AML-193 (cell line): ENCODE data around the gene TBL1XR1.

Experiments used
- DNase-seq, 2 experiments: peaks; one replicate each; lab custom pipeline; 2025; lab: John Stamatoyannopoulos, UW

The TBL1XR1 gene

GRCh38 chr3:177109688-177110330, 87.5 kb downstream of the TBL1XR1 start:
- DNase-seq, result peak in 1 of 2 experiments; percentile 25

GRCh38 chr3:177108648-177109047, 88.6 kb downstream of the TBL1XR1 start:
- DNase-seq, result no peak

GRCh38 chr3:177107461-177108239, 89.6 kb downstream of the TBL1XR1 start:
- DNase-seq, result no peak

- no peak for DNase-seq
Measured at GRCh38 chr3:177106594-177106993, 90.7 kb downstream of the TBL1XR1 start.

GRCh38 chr3:177106184-177106583, 91.1 kb downstream of the TBL1XR1 start:
- no peak for DNase-seq

GRCh38 chr3:177105623-177106022, 91.7 kb downstream of the TBL1XR1 start:
- DNase-seq, result no peak

- DNase-seq, result no peak
Measured at GRCh38 chr3:177104299-177104992, 92.8 kb downstream of the TBL1XR1 start.

- no peak for DNase-seq
Measured at GRCh38 chr3:177102553-177102952, 94.7 kb downstream of the TBL1XR1 start.

- no peak for DNase-seq
Measured at GRCh38 chr3:177098551-177098950, 98.7 kb downstream of the TBL1XR1 start.

GRCh38 chr3:177096615-177097014, 100.7 kb downstream of the TBL1XR1 start:
- DNase-seq, result no peak

GRCh38 chr3:177093966-177094365, 103.3 kb downstream of the TBL1XR1 start:
- DNase-seq, result no peak

GRCh38 chr3:177089901-177090300, 107.4 kb downstream of the TBL1XR1 start:
- DNase-seq, result no peak

GRCh38 chr3:177089110-177089509, 108.2 kb downstream of the TBL1XR1 start:
- no peak for DNase-seq

- DNase-seq, result peak in 1 of 2 experiments; percentile 13
Measured at GRCh38 chr3:177085794-177086193, 111.5 kb downstream of the TBL1XR1 start.

- DNase-seq, result no peak
Measured at GRCh38 chr3:177084616-177085015, 112.7 kb downstream of the TBL1XR1 start.

GRCh38 chr3:177080122-177080521, 117.2 kb downstream of the TBL1XR1 start:
- no peak for DNase-seq

- DNase-seq, result no peak
Measured at GRCh38 chr3:177079684-177080083, 117.6 kb downstream of the TBL1XR1 start.

- DNase-seq, result no peak
Measured at GRCh38 chr3:177071496-177072156, 125.7 kb downstream of the TBL1XR1 start.

GRCh38 chr3:177069514-177070329, 127.6 kb downstream of the TBL1XR1 start:
- DNase-seq, result no peak

- no peak for DNase-seq
Measured at GRCh38 chr3:177068967-177069366, 128.3 kb downstream of the TBL1XR1 start.

GRCh38 chr3:177066068-177066467, 131.2 kb downstream of the TBL1XR1 start:
- DNase-seq, result no peak
